GM20000 (cell line): ENCODE results near the gene ANO7.

ENCODE experiments used
- DNase-seq: peaks from one replicate; pipeline ENCODE4 v3.0.0; 2012; ENCODE audit warnings: low spot score
- TF ChIP-seq, protein P1 (sequence below): IDR thresholded peaks from 2 replicates; pipeline ENCODE4 v1.5.1; 2012; ENCODE audit warnings: mild to moderate bottlenecking, control low read depth; ENCODE audit errors: extremely low read depth, missing control alignments

Gene ANO7

GRCh38 chr2:241249654-241250053, 61.2 kb downstream of the ANO7 start:
- TF ChIP-seq, protein P1, sequence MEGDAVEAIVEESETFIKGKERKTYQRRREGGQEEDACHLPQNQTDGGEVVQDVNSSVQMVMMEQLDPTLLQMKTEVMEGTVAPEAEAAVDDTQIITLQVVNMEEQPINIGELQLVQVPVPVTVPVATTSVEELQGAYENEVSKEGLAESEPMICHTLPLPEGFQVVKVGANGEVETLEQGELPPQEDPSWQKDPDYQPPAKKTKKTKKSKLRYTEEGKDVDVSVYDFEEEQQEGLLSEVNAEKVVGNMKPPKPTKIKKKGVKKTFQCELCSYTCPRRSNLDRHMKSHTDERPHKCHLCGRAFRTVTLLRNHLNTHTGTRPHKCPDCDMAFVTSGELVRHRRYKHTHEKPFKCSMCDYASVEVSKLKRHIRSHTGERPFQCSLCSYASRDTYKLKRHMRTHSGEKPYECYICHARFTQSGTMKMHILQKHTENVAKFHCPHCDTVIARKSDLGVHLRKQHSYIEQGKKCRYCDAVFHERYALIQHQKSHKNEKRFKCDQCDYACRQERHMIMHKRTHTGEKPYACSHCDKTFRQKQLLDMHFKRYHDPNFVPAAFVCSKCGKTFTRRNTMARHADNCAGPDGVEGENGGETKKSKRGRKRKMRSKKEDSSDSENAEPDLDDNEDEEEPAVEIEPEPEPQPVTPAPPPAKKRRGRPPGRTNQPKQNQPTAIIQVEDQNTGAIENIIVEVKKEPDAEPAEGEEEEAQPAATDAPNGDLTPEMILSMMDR = no peak
- no peak for DNase-seq

DNA sequence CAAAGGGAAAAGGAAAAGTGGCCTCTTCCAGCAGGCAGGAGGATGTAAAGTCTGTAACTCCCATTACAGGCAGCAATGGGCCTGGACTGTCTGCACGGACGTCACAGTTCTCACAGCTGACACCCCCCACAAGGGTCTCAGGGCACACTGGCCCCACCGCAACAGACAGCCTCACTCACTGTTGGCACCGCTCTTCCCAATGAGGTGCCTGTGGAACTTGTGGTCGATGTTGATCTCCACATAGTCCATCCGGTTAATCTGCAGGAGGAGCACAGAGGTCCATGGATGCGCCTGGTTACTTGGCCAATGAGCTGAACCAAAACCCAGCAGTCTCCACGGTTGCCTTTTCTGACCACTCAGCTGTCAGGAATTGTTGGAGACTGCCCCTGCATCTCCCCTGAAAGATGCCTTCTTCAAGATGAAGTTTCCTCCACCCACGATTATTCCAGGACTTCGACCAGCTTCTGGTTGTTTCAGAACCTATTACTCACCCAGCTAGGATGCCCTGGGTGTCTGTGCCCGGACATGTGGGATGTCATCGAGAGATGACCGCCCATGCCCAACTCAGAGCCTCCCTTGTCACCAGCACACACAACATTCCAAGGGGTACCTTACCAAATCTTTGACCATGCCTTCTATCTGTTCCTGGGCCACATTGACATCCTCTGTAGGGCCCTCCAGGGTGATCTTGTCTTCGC, 64.5 kb downstream of the ANO7 start:
- DNase-seq = no peak
- TF ChIP-seq, protein P1 = no peak

DNA sequence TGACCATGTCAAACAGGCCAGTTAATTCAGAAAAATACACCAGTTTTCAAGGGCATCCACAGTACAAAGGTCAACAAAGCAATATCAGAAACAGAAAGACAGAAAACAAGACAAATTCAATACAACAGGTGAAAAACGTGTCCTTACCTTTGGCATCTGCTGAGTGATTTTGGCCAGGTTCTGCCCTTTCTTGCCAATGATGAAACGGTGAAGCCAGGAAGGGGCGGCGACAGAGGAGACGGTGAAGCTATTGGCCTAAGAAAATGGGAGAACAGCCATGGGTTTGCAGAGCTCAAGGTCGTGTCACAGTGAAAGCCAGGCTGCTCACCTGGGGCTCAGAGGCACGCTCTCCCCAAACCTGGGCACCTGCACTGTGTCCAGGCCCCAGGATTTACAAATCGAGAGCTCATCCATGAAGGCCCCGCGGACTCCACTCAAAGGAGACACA, 66.5 kb downstream of the ANO7 start:
- TF ChIP-seq, protein P1 = no peak
- no peak for DNase-seq

DNA sequence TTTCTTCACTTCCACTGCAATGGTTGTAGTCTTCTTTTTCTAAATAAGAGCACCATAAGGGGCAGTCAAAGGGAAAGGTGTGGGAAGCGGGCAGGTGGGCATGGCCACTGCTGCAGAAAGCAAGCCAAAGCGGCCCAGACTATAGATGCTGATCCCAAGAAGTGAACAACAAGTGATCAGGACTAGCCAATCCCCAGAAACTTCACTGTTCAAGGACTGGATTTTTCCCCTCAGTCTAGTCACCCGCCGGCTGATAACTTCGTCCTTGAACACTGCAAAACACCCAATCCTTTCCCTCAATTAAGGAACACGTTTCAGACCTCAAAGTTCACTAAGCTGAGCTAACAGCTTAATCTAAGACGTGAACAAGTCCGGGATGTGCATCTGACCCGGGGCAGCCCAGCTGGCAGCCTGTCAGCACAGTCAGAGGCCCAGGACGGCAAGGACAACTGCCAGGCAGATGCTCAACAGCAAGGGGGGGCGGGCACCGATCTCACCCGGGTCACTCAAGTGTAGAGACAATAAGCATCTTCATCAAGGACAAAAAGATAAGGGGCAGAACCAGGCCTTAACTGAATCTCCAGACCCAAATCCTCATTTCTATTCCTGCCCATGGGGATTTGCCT, 67.2 kb downstream of the ANO7 start:
- no peak for DNase-seq
- TF ChIP-seq, protein P1 = no peak

DNA sequence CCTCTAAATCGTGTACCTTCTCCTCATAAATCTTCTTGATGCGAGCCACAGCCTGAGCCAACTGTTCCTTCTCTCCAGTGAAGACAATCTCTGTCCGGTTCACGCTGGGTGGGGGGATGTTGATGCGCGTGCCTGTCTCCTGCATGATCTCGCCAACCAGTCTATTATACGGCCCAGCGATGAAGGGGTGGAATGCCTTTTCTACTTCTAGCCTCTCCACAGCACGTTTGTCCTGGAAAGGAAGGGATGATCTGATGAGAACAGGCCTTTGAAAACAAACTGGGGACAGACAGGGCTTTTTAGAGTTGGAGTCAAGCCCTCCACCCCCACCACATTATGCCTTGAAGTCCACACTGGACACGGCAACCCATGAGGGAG, 67.7 kb downstream of the ANO7 start:
- TF ChIP-seq, protein P1 = no peak
- DNase-seq = no peak

DNA sequence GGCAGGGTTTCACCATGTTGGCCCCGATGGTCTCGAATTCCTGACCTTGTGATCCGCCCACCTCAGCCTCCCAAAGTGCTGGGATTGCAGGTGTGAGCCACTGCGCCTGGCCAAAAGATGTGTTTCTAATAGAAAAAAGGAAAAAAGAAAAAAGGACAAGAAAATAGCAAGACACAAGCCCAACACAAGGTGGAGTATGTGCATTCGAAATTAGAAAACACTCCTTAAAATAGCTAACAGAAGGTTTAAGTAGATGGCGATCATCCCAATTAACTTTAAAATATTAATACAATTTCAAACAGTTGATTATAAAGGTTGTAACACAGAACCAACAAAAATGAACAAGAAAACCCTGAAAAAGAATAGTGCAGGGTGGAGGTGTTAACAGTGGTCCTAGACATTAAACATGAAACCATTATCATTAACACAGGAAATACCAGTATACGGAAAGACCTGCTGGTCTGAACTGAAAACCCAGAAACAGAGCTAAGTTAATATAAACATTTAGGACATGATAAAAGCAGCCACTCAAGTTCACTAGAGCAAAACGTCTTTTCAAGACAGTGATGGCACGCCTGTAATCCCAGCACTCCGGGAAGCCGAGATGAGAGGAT, 69.0 kb downstream of the ANO7 start:
- TF ChIP-seq, protein P1 = no peak
- DNase-seq = no peak
